HepG2 (cell line): ENCODE data around the gene HSPB2. TPM values are rescaled to one million over a fixed set of nuclear protein-coding genes. Genes with fewer than 3 reads are reported as not detected.

Experiments used
- ATRX ChIP-seq: sonication (generic); formaldehyde crosslinking; IDR thresholded peaks from 2 replicates; pipeline ENCODE4 v1.4.0; 2020; ENCODE audit warnings: missing genetic modification reagents, borderline replicate concordance
- CHD4 ChIP-seq: fragments of 200-600 bp; sonication (generic); IDR thresholded peaks from 2 replicates; pipeline ENCODE4 v1.7.0; 2017; ENCODE audit warnings: mild to moderate bottlenecking, low read length, borderline replicate concordance
- FIP1L1 ChIP-seq: fragments of 200-400 bp; formaldehyde crosslinking; IDR thresholded peaks from 2 replicates; pipeline ENCODE4 v1.6.1; 2018; ENCODE audit warnings: low read depth, mild to moderate bottlenecking, low read length, moderate library complexity, borderline replicate concordance; ENCODE audit not compliant: insufficient read depth
- FOXK1 ChIP-seq: sonication (generic); formaldehyde crosslinking; IDR thresholded peaks from 2 replicates; pipeline ENCODE4 v1.4.0; 2020; ENCODE audit warnings: low read depth, missing genetic modification reagents, borderline replicate concordance
- HOXA9 ChIP-seq: sonication (generic); formaldehyde crosslinking; IDR thresholded peaks from 2 replicates; pipeline ENCODE4 v1.8.1; 2022; ENCODE audit warnings: missing genetic modification reagents, mild to moderate bottlenecking, moderate library complexity, borderline replicate concordance
- KDM6A ChIP-seq: IDR thresholded peaks from 2 replicates; pipeline ENCODE4 v1.6.1; 2016; ENCODE audit warnings: low read depth
- MTA1 ChIP-seq: sonication (generic); formaldehyde crosslinking; IDR thresholded peaks from 2 replicates; pipeline ENCODE4 v1.4.0; 2020; ENCODE audit warnings: missing genetic modification reagents, mild to moderate bottlenecking, borderline replicate concordance
- NCOA1 ChIP-seq: sonication (generic); formaldehyde crosslinking; IDR thresholded peaks from 2 replicates; pipeline ENCODE4 v1.9.0; 2021; ENCODE audit warnings: missing genetic modification reagents
- PHF20 ChIP-seq: sonication (generic); formaldehyde crosslinking; IDR thresholded peaks from 2 replicates; pipeline ENCODE4 v1.5.0; 2020; ENCODE audit warnings: mild to moderate bottlenecking, missing genetic modification reagents
- ZNF160 ChIP-seq: sonication (generic); formaldehyde crosslinking; IDR thresholded peaks from 2 replicates; pipeline ENCODE4 v1.8.0; 2022; ENCODE audit warnings: mild to moderate bottlenecking, inconsistent platforms, missing genetic modification reagents
- ZNF235 ChIP-seq: sonication (generic); formaldehyde crosslinking; IDR thresholded peaks from 2 replicates; pipeline ENCODE4 v1.8.1; 2023; ENCODE audit warnings: mild to moderate bottlenecking, missing genetic modification reagents, borderline replicate concordance
- ZNF264 ChIP-seq: sonication (generic); formaldehyde crosslinking; IDR thresholded peaks from 2 replicates; pipeline ENCODE4 v1.4.0; 2020; ENCODE audit warnings: missing genetic modification reagents
- ZNF431 ChIP-seq: sonication (generic); formaldehyde crosslinking; IDR thresholded peaks from 2 replicates; pipeline ENCODE4 v1.9.0; 2022; ENCODE audit warnings: missing genetic modification reagents, low read depth, mild to moderate bottlenecking, borderline replicate concordance
- ZNF766 ChIP-seq: sonication (generic); formaldehyde crosslinking; IDR thresholded peaks from 2 replicates; pipeline ENCODE4 v1.5.0; 2020; ENCODE audit warnings: missing genetic modification reagents, borderline replicate concordance
- polyA plus RNA-seq, 8 experiments: library from polyadenylated mRNA; depleted of rRNA in 3 of 8; stranded (reverse) in 7 of 8; unstranded in 1 of 8; fragments of >200 nt; fragmentation: Illumina TruSeq in 4 of 8; extraction: Trizol in 4 of 8; gene quantifications; 2 replicates each; pipeline versions ENCODE4 v1.2.1 to v1.2.3, GENCODE V29; 2011 to 2016; ENCODE audit warnings: low read depth in 4 of 8, missing spikeins in 1 of 8, mixed read lengths in 1 of 8; ENCODE audit not compliant: insufficient read depth in 1 of 8
- total RNA-seq, 5 experiments: library from RNA; depleted of rRNA; stranded (reverse); fragments of >200 nt; fragmentation: Illumina TruSeq; extraction: Trizol; gene quantifications; 2 replicates each; pipeline ENCODE4 v1.2.3, GENCODE V29; 2016; ENCODE audit warnings: low read depth in 1 of 5
- TF ChIP-seq, protein P1 (sequence below): sonication (generic); formaldehyde crosslinking; IDR thresholded peaks from 2 replicates; pipeline ENCODE4 v1.5.1; 2020; ENCODE audit warnings: mild to moderate bottlenecking, missing genetic modification reagents, borderline replicate concordance
- TF ChIP-seq, protein P2 (sequence below), 2 experiments: sonication (generic) in 1 of 2; formaldehyde crosslinking in 1 of 2; IDR thresholded peaks; 2 replicates each; pipeline versions ENCODE4 v1.6.1 to v1.9.0; 2014 to 2022; ENCODE audit warnings: antibody characterized with exemption in 1 of 2, borderline replicate concordance in 1 of 2, inconsistent platforms in 1 of 2, low read depth in 1 of 2, missing genetic modification reagents in 1 of 2
- TF ChIP-seq, protein P3 (sequence below): sonication (generic); formaldehyde crosslinking; IDR thresholded peaks from 2 replicates; pipeline ENCODE4 v1.5.0; 2020; ENCODE audit warnings: mild to moderate bottlenecking, missing genetic modification reagents, moderate library complexity

The HSPB2 gene
- total and polyA plus RNA-seq, 2 of the 13 experiments (the other 11 are each of a cell fraction or from before 2014, with no cell fraction given), result 0.04 TPM; not detected in 1

DNA sequence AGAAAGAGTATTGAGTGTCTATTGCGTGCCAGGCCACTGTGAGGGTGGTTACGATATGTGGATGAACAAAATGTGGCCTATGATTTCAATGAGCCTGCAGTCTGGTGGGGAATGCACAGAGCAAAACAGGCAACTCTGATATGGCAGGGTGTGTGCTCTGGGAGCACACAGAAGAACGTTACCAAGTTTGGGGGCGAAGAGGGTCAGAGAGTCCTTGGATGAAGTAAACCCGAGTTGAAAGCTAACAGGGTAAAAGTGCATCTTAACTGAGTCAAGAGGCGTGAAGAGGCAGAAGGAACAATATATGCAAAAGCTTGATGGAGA is 32.9 kb upstream of the HSPB2 start (continued):
- TF ChIP-seq, protein P1, sequence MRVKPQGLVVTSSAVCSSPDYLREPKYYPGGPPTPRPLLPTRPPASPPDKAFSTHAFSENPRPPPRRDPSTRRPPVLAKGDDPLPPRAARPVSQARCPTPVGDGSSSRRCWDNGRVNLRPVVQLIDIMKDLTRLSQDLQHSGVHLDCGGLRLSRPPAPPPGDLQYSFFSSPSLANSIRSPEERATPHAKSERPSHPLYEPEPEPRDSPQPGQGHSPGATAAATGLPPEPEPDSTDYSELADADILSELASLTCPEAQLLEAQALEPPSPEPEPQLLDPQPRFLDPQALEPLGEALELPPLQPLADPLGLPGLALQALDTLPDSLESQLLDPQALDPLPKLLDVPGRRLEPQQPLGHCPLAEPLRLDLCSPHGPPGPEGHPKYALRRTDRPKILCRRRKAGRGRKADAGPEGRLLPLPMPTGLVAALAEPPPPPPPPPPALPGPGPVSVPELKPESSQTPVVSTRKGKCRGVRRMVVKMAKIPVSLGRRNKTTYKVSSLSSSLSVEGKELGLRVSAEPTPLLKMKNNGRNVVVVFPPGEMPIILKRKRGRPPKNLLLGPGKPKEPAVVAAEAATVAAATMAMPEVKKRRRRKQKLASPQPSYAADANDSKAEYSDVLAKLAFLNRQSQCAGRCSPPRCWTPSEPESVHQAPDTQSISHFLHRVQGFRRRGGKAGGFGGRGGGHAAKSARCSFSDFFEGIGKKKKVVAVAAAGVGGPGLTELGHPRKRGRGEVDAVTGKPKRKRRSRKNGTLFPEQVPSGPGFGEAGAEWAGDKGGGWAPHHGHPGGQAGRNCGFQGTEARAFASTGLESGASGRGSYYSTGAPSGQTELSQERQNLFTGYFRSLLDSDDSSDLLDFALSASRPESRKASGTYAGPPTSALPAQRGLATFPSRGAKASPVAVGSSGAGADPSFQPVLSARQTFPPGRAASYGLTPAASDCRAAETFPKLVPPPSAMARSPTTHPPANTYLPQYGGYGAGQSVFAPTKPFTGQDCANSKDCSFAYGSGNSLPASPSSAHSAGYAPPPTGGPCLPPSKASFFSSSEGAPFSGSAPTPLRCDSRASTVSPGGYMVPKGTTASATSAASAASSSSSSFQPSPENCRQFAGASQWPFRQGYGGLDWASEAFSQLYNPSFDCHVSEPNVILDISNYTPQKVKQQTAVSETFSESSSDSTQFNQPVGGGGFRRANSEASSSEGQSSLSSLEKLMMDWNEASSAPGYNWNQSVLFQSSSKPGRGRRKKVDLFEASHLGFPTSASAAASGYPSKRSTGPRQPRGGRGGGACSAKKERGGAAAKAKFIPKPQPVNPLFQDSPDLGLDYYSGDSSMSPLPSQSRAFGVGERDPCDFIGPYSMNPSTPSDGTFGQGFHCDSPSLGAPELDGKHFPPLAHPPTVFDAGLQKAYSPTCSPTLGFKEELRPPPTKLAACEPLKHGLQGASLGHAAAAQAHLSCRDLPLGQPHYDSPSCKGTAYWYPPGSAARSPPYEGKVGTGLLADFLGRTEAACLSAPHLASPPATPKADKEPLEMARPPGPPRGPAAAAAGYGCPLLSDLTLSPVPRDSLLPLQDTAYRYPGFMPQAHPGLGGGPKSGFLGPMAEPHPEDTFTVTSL (CRISPR knock-in tag), result no peak
- TF ChIP-seq HOXA9 (no peak), NCOA1 (CRISPR knock-in tag) (no peak), CHD4 (no peak), FIP1L1 (no peak), PHF20 (no peak), KDM6A (CRISPR knock-in tag) (no peak), ATRX (CRISPR knock-in tag) (no peak), ZNF160 (no peak), ZNF235 (CRISPR knock-in tag) (no peak), MTA1 (CRISPR knock-in tag) (no peak), ZNF766 (CRISPR knock-in tag) (no peak), ZNF431 (no peak), ZNF264 (no peak), FOXK1 (no peak)
- TF ChIP-seq, protein P2, sequence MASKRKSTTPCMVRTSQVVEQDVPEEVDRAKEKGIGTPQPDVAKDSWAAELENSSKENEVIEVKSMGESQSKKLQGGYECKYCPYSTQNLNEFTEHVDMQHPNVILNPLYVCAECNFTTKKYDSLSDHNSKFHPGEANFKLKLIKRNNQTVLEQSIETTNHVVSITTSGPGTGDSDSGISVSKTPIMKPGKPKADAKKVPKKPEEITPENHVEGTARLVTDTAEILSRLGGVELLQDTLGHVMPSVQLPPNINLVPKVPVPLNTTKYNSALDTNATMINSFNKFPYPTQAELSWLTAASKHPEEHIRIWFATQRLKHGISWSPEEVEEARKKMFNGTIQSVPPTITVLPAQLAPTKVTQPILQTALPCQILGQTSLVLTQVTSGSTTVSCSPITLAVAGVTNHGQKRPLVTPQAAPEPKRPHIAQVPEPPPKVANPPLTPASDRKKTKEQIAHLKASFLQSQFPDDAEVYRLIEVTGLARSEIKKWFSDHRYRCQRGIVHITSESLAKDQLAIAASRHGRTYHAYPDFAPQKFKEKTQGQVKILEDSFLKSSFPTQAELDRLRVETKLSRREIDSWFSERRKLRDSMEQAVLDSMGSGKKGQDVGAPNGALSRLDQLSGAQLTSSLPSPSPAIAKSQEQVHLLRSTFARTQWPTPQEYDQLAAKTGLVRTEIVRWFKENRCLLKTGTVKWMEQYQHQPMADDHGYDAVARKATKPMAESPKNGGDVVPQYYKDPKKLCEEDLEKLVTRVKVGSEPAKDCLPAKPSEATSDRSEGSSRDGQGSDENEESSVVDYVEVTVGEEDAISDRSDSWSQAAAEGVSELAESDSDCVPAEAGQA (IDR thresholded peaks at IDR 0.05; ENCODE audit: low read depth), result no peak
- TF ChIP-seq, protein P2 (CRISPR knock-in tag; IDR thresholded peaks at IDR 0.05; ENCODE audit: borderline replicate concordance), result no peak
- TF ChIP-seq, protein P3, sequence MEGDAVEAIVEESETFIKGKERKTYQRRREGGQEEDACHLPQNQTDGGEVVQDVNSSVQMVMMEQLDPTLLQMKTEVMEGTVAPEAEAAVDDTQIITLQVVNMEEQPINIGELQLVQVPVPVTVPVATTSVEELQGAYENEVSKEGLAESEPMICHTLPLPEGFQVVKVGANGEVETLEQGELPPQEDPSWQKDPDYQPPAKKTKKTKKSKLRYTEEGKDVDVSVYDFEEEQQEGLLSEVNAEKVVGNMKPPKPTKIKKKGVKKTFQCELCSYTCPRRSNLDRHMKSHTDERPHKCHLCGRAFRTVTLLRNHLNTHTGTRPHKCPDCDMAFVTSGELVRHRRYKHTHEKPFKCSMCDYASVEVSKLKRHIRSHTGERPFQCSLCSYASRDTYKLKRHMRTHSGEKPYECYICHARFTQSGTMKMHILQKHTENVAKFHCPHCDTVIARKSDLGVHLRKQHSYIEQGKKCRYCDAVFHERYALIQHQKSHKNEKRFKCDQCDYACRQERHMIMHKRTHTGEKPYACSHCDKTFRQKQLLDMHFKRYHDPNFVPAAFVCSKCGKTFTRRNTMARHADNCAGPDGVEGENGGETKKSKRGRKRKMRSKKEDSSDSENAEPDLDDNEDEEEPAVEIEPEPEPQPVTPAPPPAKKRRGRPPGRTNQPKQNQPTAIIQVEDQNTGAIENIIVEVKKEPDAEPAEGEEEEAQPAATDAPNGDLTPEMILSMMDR (CRISPR knock-in tag), result no peak
